Trophoblast cell (in vitro differentiated cells and primary cell): ENCODE results near the gene IQCH.

Experiments used
- DNase-seq, 2 donors: peaks; one replicate each; pipeline ENCODE4 v3.0.0-alpha.2; 2016
- H2AFZ ChIP-seq: 2 replicates; pipeline ENCODE4 v1.6.1; 2013; ENCODE audit warnings: low read length, moderate library complexity, mild to moderate bottlenecking; ENCODE audit not compliant: insufficient read depth, poor library complexity
- H2AK5ac ChIP-seq: 2 replicates; pipeline ENCODE4 v1.6.1; 2013; ENCODE audit warnings: mild to moderate bottlenecking, low read length
- H2BK120ac ChIP-seq: 2 replicates; pipeline ENCODE4 v1.6.1; 2013; ENCODE audit warnings: low read length, mild to moderate bottlenecking, moderate library complexity; ENCODE audit not compliant: insufficient read depth, poor library complexity
- H2BK12ac ChIP-seq: 2 replicates; pipeline ENCODE4 v1.6.1; 2013; ENCODE audit warnings: mild to moderate bottlenecking, low read length, moderate library complexity
- H2BK5ac ChIP-seq: 2 replicates; pipeline ENCODE4 v1.6.1; 2013; ENCODE audit warnings: low read length, low read depth, moderate library complexity, mild to moderate bottlenecking; ENCODE audit not compliant: poor library complexity
- H3K14ac ChIP-seq: 2 replicates; pipeline ENCODE4 v1.6.1; 2013; ENCODE audit warnings: mild to moderate bottlenecking, low read length
- H3K18ac ChIP-seq: 2 replicates; pipeline ENCODE4 v1.6.1; 2013; ENCODE audit warnings: mild to moderate bottlenecking, low read length
- H3K23ac ChIP-seq: 2 replicates; pipeline ENCODE4 v1.6.1; 2013; ENCODE audit warnings: low read length
- H3K27ac ChIP-seq: 2 replicates; pipeline ENCODE4 v1.5.1; 2013; ENCODE audit warnings: low read depth, mild to moderate bottlenecking, inconsistent platforms, low read length, moderate library complexity
- H3K27me3 ChIP-seq: 2 replicates; pipeline ENCODE4 v1.6.1; 2013; ENCODE audit warnings: inconsistent platforms, mild to moderate bottlenecking, low read length, moderate library complexity; ENCODE audit not compliant: insufficient read depth
- H3K36me3 ChIP-seq, 2 experiments: 1 replicate in 1 of 2; 2 replicates in 1 of 2; pipeline ENCODE4 v1.6.1; 2013; ENCODE audit warnings: low read length in 2 of 2, mild to moderate bottlenecking in 2 of 2, moderate library complexity in 1 of 2; ENCODE audit not compliant: insufficient read depth in 2 of 2, control insufficient read depth in 1 of 2
- H3K4ac ChIP-seq: 2 replicates; pipeline ENCODE4 v1.6.1; 2013; ENCODE audit warnings: low read depth, mild to moderate bottlenecking, low read length, moderate library complexity
- H3K4me1 ChIP-seq, 2 experiments: 1 replicate in 1 of 2; 2 replicates in 1 of 2; pipeline ENCODE4 v1.6.1; 2013; ENCODE audit warnings: low read length in 2 of 2, mild to moderate bottlenecking in 2 of 2, moderate library complexity in 1 of 2; ENCODE audit not compliant: insufficient read depth in 2 of 2, control insufficient read depth in 1 of 2
- H3K4me2 ChIP-seq: 2 replicates; pipeline ENCODE4 v1.6.1; 2013; ENCODE audit warnings: inconsistent platforms, mild to moderate bottlenecking, low read length, moderate library complexity
- H3K4me3 ChIP-seq: 2 replicates; pipeline ENCODE4 v1.5.1; 2013; ENCODE audit warnings: mild to moderate bottlenecking, low read depth, low read length, inconsistent platforms
- H3K79me1 ChIP-seq: one replicate; pipeline ENCODE4 v1.6.1; 2013; ENCODE audit warnings: low read length
- H3K79me2 ChIP-seq: 2 replicates; pipeline ENCODE4 v1.6.1; 2013; ENCODE audit warnings: low read length, mild to moderate bottlenecking; ENCODE audit not compliant: control insufficient read depth, insufficient read depth, poor library complexity
- H3K9ac ChIP-seq: 2 replicates; pipeline ENCODE4 v1.6.1; 2013; ENCODE audit warnings: mild to moderate bottlenecking, low read length
- H3K9me3 ChIP-seq: 2 replicates; pipeline ENCODE4 v1.6.1; 2013; ENCODE audit warnings: low read depth, mild to moderate bottlenecking, control low read depth, inconsistent platforms, low read length; ENCODE audit not compliant: insufficient read depth
- H4K12ac ChIP-seq: 2 replicates; pipeline ENCODE4 v1.6.1; 2013; ENCODE audit warnings: low read depth, mild to moderate bottlenecking, low read length, moderate library complexity
- H4K8ac ChIP-seq: 2 replicates; pipeline ENCODE4 v1.6.1; 2013; ENCODE audit warnings: low read depth, mild to moderate bottlenecking, low read length, moderate library complexity
- H4K91ac ChIP-seq: one replicate; pipeline ENCODE4 v1.6.1; 2013; ENCODE audit warnings: low read depth, mild to moderate bottlenecking, low read length, moderate library complexity
- WGBS: extraction: QIAGEN DNeasy Blood & Tissue Kit; methylation state at CpG from one replicate; pipeline ENCODE4 v1.1.7; 2013; ENCODE audit warnings: missing lambda C conversion rate; ENCODE audit not compliant: insufficient read length, insufficient coverage; ENCODE audit errors: extremely low coverage; 5-methylcytosine and 5-hydroxymethylcytosine counted together

The IQCH gene

GRCh38 chr15:67407786-67408185 lies 153.2 kb downstream of the IQCH start:
- no peak overlapping the region for H4K91ac ChIP-seq
- no peak overlapping the region for H2AFZ ChIP-seq
- no peak overlapping the region for H2AK5ac ChIP-seq
- H4K12ac ChIP-seq: no peak overlapping the region
- H2BK5ac ChIP-seq: no peak overlapping the region
- no peaks in the 10 kb centered on the region for H3K36me3 ChIP-seq
- H3K27me3 ChIP-seq: no peaks in the 10 kb centered on the region
- H3K18ac ChIP-seq: no peak overlapping the region
- no CpG with 5 or more reads among the region's 8 CpGs for WGBS
- H3K4me1 ChIP-seq: peaks cover 0 to 2% of the 10 kb centered on the region in 2 experiments
- no peaks in the 10 kb centered on the region for H3K79me2 ChIP-seq
- no peak overlapping the region for H4K8ac ChIP-seq
- H3K4me2 ChIP-seq: no peak overlapping the region
- H3K79me1 ChIP-seq: no peaks in the 10 kb centered on the region
- no peak for DNase-seq
- no peaks in the 10 kb centered on the region for H3K9me3 ChIP-seq
- H3K4me3 ChIP-seq: no peak overlapping the region
- no peak overlapping the region for H3K9ac ChIP-seq
- no peak overlapping the region for H2BK12ac ChIP-seq
- H3K4ac ChIP-seq: no peak overlapping the region
- no peak overlapping the region for H3K23ac ChIP-seq
- no peak overlapping the region for H3K14ac ChIP-seq
- no peak overlapping the region for H2BK120ac ChIP-seq
- H3K27ac ChIP-seq: no peak overlapping the region

GRCh38 chr15:67409175-67409574 lies 154.6 kb downstream of the IQCH start:
- no CpG with 5 or more reads among the region's 6 CpGs for WGBS

GRCh38 chr15:67411486-67411885 lies 156.9 kb downstream of the IQCH start:
- Histone ChIP-seq H3K23ac (no peak overlapping the region), H3K4me1 (peaks cover 0 to 2% of the 10 kb centered on the region in 2 experiments), H2BK12ac (no peak overlapping the region), H3K9ac (no peak overlapping the region), H3K4me2 (no peak overlapping the region), H2BK5ac (no peak overlapping the region), H3K14ac (no peak overlapping the region), H2BK120ac (no peak overlapping the region), H3K79me1 (no peaks in the 10 kb centered on the region), H3K4me3 (no peak overlapping the region), H2AFZ (no peak overlapping the region), H4K91ac (no peak overlapping the region), H3K27ac (no peak overlapping the region), H3K9me3 (no peaks in the 10 kb centered on the region), H3K4ac (no peak overlapping the region), H3K36me3 (no peaks in the 10 kb centered on the region), H4K12ac (no peak overlapping the region), H3K18ac (no peak overlapping the region), H3K27me3 (no peaks in the 10 kb centered on the region), H2AK5ac (no peak overlapping the region), H4K8ac (no peak overlapping the region), H3K79me2 (no peaks in the 10 kb centered on the region)
- DNase-seq: no peak

More at GRCh38 chr15:67409175-67409574, 154.6 kb downstream of the IQCH start:
- no peak overlapping the region for H4K91ac ChIP-seq
- H3K4me2 ChIP-seq: no peak overlapping the region
- no peaks in the 10 kb centered on the region for H3K79me1 ChIP-seq
- no peak overlapping the region for H4K12ac ChIP-seq
- H3K9ac ChIP-seq: no peak overlapping the region
- H3K36me3 ChIP-seq: no peaks in the 10 kb centered on the region
- no peak overlapping the region for H3K23ac ChIP-seq
- H3K4ac ChIP-seq: no peak overlapping the region
- no peaks in the 10 kb centered on the region for H3K9me3 ChIP-seq
- no peak overlapping the region for H2BK120ac ChIP-seq
- H3K27me3 ChIP-seq: no peaks in the 10 kb centered on the region
- no peak overlapping the region for H2BK5ac ChIP-seq
- no peak overlapping the region for H3K14ac ChIP-seq
- H4K8ac ChIP-seq: no peak overlapping the region
- no peaks in the 10 kb centered on the region for H3K79me2 ChIP-seq
- no peak for DNase-seq
- peaks cover 0 to 2% of the 10 kb centered on the region in 2 experiments for H3K4me1 ChIP-seq
- no peak overlapping the region for H2AK5ac ChIP-seq
- no peak overlapping the region for H2AFZ ChIP-seq
- no peak overlapping the region for H2BK12ac ChIP-seq
- H3K27ac ChIP-seq: no peak overlapping the region
- no peak overlapping the region for H3K4me3 ChIP-seq
- no peak overlapping the region for H3K18ac ChIP-seq

GRCh38 chr15:67413770-67414390 lies 159.3 kb downstream of the IQCH start:
- no peak overlapping the region for H3K4ac ChIP-seq
- DNase-seq: peak in 1 of 2 donors; percentile 62
- H3K27ac ChIP-seq: no peak overlapping the region
- H3K27me3 ChIP-seq: no peaks in the 10 kb centered on the region
- no peak overlapping the region for H3K18ac ChIP-seq
- H2AK5ac ChIP-seq: no peak overlapping the region
- H3K4me3 ChIP-seq: no peak overlapping the region
- H2BK120ac ChIP-seq: no peak overlapping the region
- no peaks in the 10 kb centered on the region for H3K79me1 ChIP-seq
- no peak overlapping the region for H4K8ac ChIP-seq
- no peak overlapping the region for H3K4me2 ChIP-seq
- no peak overlapping the region for H3K23ac ChIP-seq
- no peak overlapping the region for H2BK12ac ChIP-seq
- no peak overlapping the region for H3K9ac ChIP-seq
- H4K91ac ChIP-seq: no peak overlapping the region
- H3K14ac ChIP-seq: no peak overlapping the region
- peaks cover 0 to 2% of the 10 kb centered on the region in 2 experiments for H3K4me1 ChIP-seq
- H3K79me2 ChIP-seq: no peaks in the 10 kb centered on the region
- no peaks in the 10 kb centered on the region for H3K9me3 ChIP-seq
- H2AFZ ChIP-seq: no peak overlapping the region
- H4K12ac ChIP-seq: no peak overlapping the region
- WGBS: no CpG with 5 or more reads among the region's 11 CpGs
- H2BK5ac ChIP-seq: no peak overlapping the region
- H3K36me3 ChIP-seq: no peaks in the 10 kb centered on the region
